Measurements from ENCODE around the gene CDK19. TPM values are rescaled to one million over a fixed set of nuclear protein-coding genes. Genes with fewer than 3 reads are reported as not detected.
A peak's percentile ranks its signal among the peaks of the same experiment; 100 is the strongest.

Gene CDK19
- total RNA-seq, 1 experiment from 2014 or later = 36.8 TPM

DNA sequence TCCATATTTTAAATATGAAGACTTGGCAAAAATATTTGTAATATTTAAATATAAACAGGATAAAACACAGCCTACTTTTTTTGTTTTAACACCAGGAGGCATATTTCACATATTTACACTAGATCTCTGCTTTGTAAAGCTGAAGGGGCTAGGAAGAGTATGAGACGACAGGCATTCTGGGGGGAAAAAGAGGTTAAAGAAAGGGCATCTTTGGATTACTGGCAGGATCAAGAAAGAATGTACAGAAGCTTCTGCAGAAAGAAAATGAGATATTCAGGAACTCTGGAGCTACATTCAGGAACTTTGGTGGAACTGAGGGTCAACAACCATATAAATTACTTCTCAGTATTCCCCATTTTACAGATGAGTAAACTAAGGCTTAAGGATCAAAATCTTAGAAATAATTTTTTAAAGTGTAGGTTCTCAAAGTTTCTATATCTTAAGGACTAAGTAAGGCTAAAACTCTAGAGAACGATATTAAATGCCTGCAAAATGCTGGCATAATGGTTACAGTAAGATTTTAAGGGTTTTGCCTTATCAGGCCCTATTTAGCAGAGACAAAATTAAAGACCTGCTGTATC lies 156.5 kb downstream of the CDK19 start:
- DNase-seq = no peak
- Histone ChIP-seq H3F3A (ENCODE audit: insufficient read depth, low read depth) (peaks cover 29% of the 10 kb centered on the region), H3K4me2 (no peak overlapping the region), H3K9me2 (ENCODE audit: insufficient read depth) (no peaks in the 10 kb centered on the region), H3K27me3 (ENCODE audit: insufficient read depth, low read depth) (no peaks in the 10 kb centered on the region), H2AFZ (no peak overlapping the region), H4K20me1 (ENCODE audit: insufficient read depth) (no peaks in the 10 kb centered on the region), H3K4me3 (no peak overlapping the region), H3K27ac (no peak overlapping the region), H3K36me3 (ENCODE audit: low read depth) (no peaks in the 10 kb centered on the region), H3K9me3 (ENCODE audit: insufficient read depth, low read depth) (no peaks in the 10 kb centered on the region), H3K79me2 (ENCODE audit: low read depth) (no peaks in the 10 kb centered on the region), H3K4me1 (replicated peaks; ENCODE audit: insufficient read depth) (peaks cover 53% of the 10 kb centered on the region)
- TF ChIP-seq EZH2 (IDR thresholded peaks at IDR 0.05; ENCODE audit: low read depth) = no peak
- TF ChIP-seq, protein P1, sequence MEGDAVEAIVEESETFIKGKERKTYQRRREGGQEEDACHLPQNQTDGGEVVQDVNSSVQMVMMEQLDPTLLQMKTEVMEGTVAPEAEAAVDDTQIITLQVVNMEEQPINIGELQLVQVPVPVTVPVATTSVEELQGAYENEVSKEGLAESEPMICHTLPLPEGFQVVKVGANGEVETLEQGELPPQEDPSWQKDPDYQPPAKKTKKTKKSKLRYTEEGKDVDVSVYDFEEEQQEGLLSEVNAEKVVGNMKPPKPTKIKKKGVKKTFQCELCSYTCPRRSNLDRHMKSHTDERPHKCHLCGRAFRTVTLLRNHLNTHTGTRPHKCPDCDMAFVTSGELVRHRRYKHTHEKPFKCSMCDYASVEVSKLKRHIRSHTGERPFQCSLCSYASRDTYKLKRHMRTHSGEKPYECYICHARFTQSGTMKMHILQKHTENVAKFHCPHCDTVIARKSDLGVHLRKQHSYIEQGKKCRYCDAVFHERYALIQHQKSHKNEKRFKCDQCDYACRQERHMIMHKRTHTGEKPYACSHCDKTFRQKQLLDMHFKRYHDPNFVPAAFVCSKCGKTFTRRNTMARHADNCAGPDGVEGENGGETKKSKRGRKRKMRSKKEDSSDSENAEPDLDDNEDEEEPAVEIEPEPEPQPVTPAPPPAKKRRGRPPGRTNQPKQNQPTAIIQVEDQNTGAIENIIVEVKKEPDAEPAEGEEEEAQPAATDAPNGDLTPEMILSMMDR (conservative IDR thresholded peaks at IDR 0.05) = no peak
- BruUV-seq (replicated peaks) = no TSS peak
- intact Hi-C loops (cut with micrococcal nuclease; ENCODE audit: unreplicated experiment) = no loop called here
- CTCF ChIA-PET = no interaction called here
- POLR2A ChIA-PET (ENCODE audit: unreplicated experiment) = interaction anchor here (0.7 kb wide), 1 partner anchor 218 kb away, joined by 3 read pairs; no protein-coding TSS in a partner anchor

DNA sequence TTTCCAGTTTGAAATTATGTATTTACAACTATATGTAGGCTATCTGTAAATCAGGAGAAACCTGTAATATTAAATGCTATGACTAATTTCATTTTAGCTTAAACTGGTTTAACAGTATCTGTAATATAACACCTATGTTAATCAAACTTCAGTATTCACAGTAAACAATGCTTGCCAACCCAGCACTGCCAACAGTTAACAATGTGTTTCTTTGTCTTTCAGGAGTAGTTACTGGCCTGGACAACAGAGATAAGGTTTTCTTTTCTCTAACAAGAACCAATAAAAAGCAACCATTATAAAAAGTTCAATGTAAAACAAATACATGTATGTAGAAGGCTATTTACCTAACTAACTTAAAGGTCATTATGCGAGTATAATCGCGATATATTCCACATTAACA lies 158.8 kb downstream of the CDK19 start:
- Histone ChIP-seq H3K27me3 (ENCODE audit: insufficient read depth, low read depth) (no peaks in the 10 kb centered on the region), H3K4me1 (replicated peaks; ENCODE audit: insufficient read depth) (peaks cover 43% of the 10 kb centered on the region), H3K79me2 (ENCODE audit: low read depth) (no peaks in the 10 kb centered on the region), H3K4me2 (peak overlapping the region; percentile 51), H4K20me1 (ENCODE audit: insufficient read depth) (no peaks in the 10 kb centered on the region), H3F3A (ENCODE audit: insufficient read depth, low read depth) (peaks cover 29% of the 10 kb centered on the region), H3K36me3 (ENCODE audit: low read depth) (no peaks in the 10 kb centered on the region), H3K9me2 (ENCODE audit: insufficient read depth) (no peaks in the 10 kb centered on the region), H3K9me3 (ENCODE audit: insufficient read depth, low read depth) (no peaks in the 10 kb centered on the region), H3K4me3 (no peak overlapping the region), H2AFZ (no peak overlapping the region), H3K27ac (peak overlapping the region; percentile 67)
- ChIA-PET CTCF (no interaction called here), POLR2A (ENCODE audit: unreplicated experiment) (no interaction called here)
- peak; percentile 3 to 94 for DNase-seq
- TF ChIP-seq, protein P1 (conservative IDR thresholded peaks at IDR 0.05) = no peak
- no peak for TF ChIP-seq EZH2 (IDR thresholded peaks at IDR 0.05; ENCODE audit: low read depth)
- no TSS peak for BruUV-seq (replicated peaks)
- intact Hi-C loops (cut with micrococcal nuclease; ENCODE audit: unreplicated experiment) = no loop called here

DNA sequence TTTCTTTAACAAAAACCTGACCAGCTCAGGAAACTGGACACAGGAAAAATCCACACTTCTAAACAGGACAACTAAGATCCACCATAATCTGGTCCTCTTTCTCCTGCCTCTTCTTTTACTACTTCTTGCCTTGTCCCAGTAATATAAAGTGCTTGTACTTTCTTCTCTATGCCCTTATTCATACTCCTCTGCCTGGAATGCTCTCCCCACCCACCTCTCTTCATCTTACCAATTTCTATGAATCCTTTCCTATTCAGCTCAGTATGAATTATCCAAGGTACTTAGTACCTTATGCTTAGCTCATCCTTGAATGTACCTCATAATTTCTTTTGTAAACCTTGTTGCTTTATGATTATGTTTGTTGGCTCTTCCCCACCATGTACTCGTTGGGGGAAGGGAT lies 159.4 kb downstream of the CDK19 start:
- peaks cover 43% of the 10 kb centered on the region for H3K4me1 ChIP-seq (replicated peaks; ENCODE audit: insufficient read depth)
- H3F3A ChIP-seq (ENCODE audit: insufficient read depth, low read depth) = peaks cover 29% of the 10 kb centered on the region
- H3K36me3 ChIP-seq (ENCODE audit: low read depth) = no peaks in the 10 kb centered on the region
- no peaks in the 10 kb centered on the region for H3K27me3 ChIP-seq (ENCODE audit: insufficient read depth, low read depth)
- intact Hi-C loops (cut with micrococcal nuclease; ENCODE audit: unreplicated experiment) = no loop called here
- DNase-seq = no peak
- ChIA-PET CTCF (no interaction called here), POLR2A (ENCODE audit: unreplicated experiment) (no interaction called here)
- peak overlapping the region; percentile 67 for H3K27ac ChIP-seq
- H3K4me2 ChIP-seq = peak overlapping the region; percentile 51
- H3K4me3 ChIP-seq = no peak overlapping the region
- no peaks in the 10 kb centered on the region for H3K9me3 ChIP-seq (ENCODE audit: insufficient read depth, low read depth)
- TF ChIP-seq, protein P1 (conservative IDR thresholded peaks at IDR 0.05) = no peak
- no peak for TF ChIP-seq EZH2 (IDR thresholded peaks at IDR 0.05; ENCODE audit: low read depth)
- no peaks in the 10 kb centered on the region for H4K20me1 ChIP-seq (ENCODE audit: insufficient read depth)
- H2AFZ ChIP-seq = no peak overlapping the region
- BruUV-seq (replicated peaks) = no TSS peak
- no peaks in the 10 kb centered on the region for H3K9me2 ChIP-seq (ENCODE audit: insufficient read depth)
- no peaks in the 10 kb centered on the region for H3K79me2 ChIP-seq (ENCODE audit: low read depth)

Measured in PC-9 (cell line).